ENCODE data around the gene CHCHD3.

GRCh38 chr7:132790104-132790503 lies 291.8 kb downstream of the CHCHD3 start:
- TF ChIP-seq POLR2A (IDR thresholded peaks at IDR 0.05) = no peak
- no peak for TF ChIP-seq CTCF (IDR thresholded peaks at IDR 0.05)

All from right lobe of liver (tissue), 4 donors.